ENCODE data around the gene OTOGL.

The OTOGL gene

GRCh38 chr12:80401191-80401590 lies 301.9 kb downstream of the OTOGL start:
- H3K9me3 ChIP-seq (ENCODE audit: low read length), result no peaks in the 10 kb centered on the region
- H3K9ac ChIP-seq (ENCODE audit: low read length), result no peak overlapping the region
- TF ChIP-seq CTCF (IDR thresholded peaks at IDR 0.05; ENCODE audit: low read length), result no peak
- TF ChIP-seq EZH2 (IDR thresholded peaks at IDR 0.05; ENCODE audit: borderline replicate concordance, low read length), result no peak
- no peaks in the 10 kb centered on the region for H4K20me1 ChIP-seq (ENCODE audit: insufficient read depth, low read length)
- no peak overlapping the region for H3K27ac ChIP-seq (ENCODE audit: low read depth, low read length, poor library complexity, severe bottlenecking)
- no peaks in the 10 kb centered on the region for H3K36me3 ChIP-seq (ENCODE audit: insufficient read depth, low read length)
- H3K4me2 ChIP-seq (ENCODE audit: low read length), result no peak overlapping the region
- H3F3A ChIP-seq (ENCODE audit: insufficient read depth, low read length), result no peaks in the 10 kb centered on the region
- H3K27me3 ChIP-seq (ENCODE audit: insufficient read depth, low read length), result no peaks in the 10 kb centered on the region
- no peaks in the 10 kb centered on the region for H3K79me2 ChIP-seq (ENCODE audit: insufficient read depth, low read length)
- no peak overlapping the region for H2AFZ ChIP-seq (ENCODE audit: low read length)
- H3K4me3 ChIP-seq (ENCODE audit: low read depth, low read length, poor library complexity, severe bottlenecking), result no peak overlapping the region
- no peaks in the 10 kb centered on the region for H3K4me1 ChIP-seq (ENCODE audit: insufficient read depth, low read length, severe bottlenecking)
- no peaks in the 10 kb centered on the region for H3K9me2 ChIP-seq (ENCODE audit: low read depth, low read length)

GRCh38 chr12:80404629-80405028 lies 305.3 kb downstream of the OTOGL start:
- Histone ChIP-seq H3K4me1 (ENCODE audit: insufficient read depth, low read length, severe bottlenecking) (no peaks in the 10 kb centered on the region), H3K9me2 (ENCODE audit: low read depth, low read length) (no peaks in the 10 kb centered on the region), H3K4me2 (ENCODE audit: low read length) (no peak overlapping the region), H3F3A (ENCODE audit: insufficient read depth, low read length) (no peaks in the 10 kb centered on the region), H4K20me1 (ENCODE audit: insufficient read depth, low read length) (no peaks in the 10 kb centered on the region), H3K4me3 (ENCODE audit: low read depth, low read length, poor library complexity, severe bottlenecking) (no peak overlapping the region), H3K79me2 (ENCODE audit: insufficient read depth, low read length) (no peaks in the 10 kb centered on the region), H3K9me3 (ENCODE audit: low read length) (no peaks in the 10 kb centered on the region), H3K27me3 (ENCODE audit: insufficient read depth, low read length) (no peaks in the 10 kb centered on the region), H3K9ac (ENCODE audit: low read length) (no peak overlapping the region), H3K36me3 (ENCODE audit: insufficient read depth, low read length) (no peaks in the 10 kb centered on the region), H2AFZ (ENCODE audit: low read length) (no peak overlapping the region), H3K27ac (ENCODE audit: low read depth, low read length, poor library complexity, severe bottlenecking) (no peak overlapping the region)
- TF ChIP-seq EZH2 (IDR thresholded peaks at IDR 0.05; ENCODE audit: borderline replicate concordance, low read length) (no peak), CTCF (IDR thresholded peaks at IDR 0.05; ENCODE audit: low read length) (no peak)

GRCh38 chr12:80406253-80406652 lies 306.9 kb downstream of the OTOGL start:
- Histone ChIP-seq H3K36me3 (ENCODE audit: insufficient read depth, low read length) (no peaks in the 10 kb centered on the region), H3K27ac (ENCODE audit: low read depth, low read length, poor library complexity, severe bottlenecking) (no peak overlapping the region), H3K4me2 (ENCODE audit: low read length) (no peak overlapping the region), H3K9ac (ENCODE audit: low read length) (no peak overlapping the region), H3K27me3 (ENCODE audit: insufficient read depth, low read length) (no peaks in the 10 kb centered on the region), H3K79me2 (ENCODE audit: insufficient read depth, low read length) (no peaks in the 10 kb centered on the region), H2AFZ (ENCODE audit: low read length) (no peak overlapping the region), H4K20me1 (ENCODE audit: insufficient read depth, low read length) (no peaks in the 10 kb centered on the region), H3F3A (ENCODE audit: insufficient read depth, low read length) (no peaks in the 10 kb centered on the region), H3K9me3 (ENCODE audit: low read length) (no peaks in the 10 kb centered on the region), H3K4me3 (ENCODE audit: low read depth, low read length, poor library complexity, severe bottlenecking) (no peak overlapping the region), H3K4me1 (ENCODE audit: insufficient read depth, low read length, severe bottlenecking) (no peaks in the 10 kb centered on the region), H3K9me2 (ENCODE audit: low read depth, low read length) (no peaks in the 10 kb centered on the region)
- TF ChIP-seq CTCF (IDR thresholded peaks at IDR 0.05; ENCODE audit: low read length) (no peak), EZH2 (IDR thresholded peaks at IDR 0.05; ENCODE audit: borderline replicate concordance, low read length) (no peak)
